Neuronal stem cell (in vitro differentiated cells): ENCODE results near the gene ASCC3.
"Not testable (repeated sequence)": the region's sequence is repeated elsewhere in the genome, so short reads cannot be mapped to it uniquely, and the experiment has no call there.

ENCODE experiments used
- DNase-seq: peaks from one replicate; pipeline ENCODE4 v3.0.0-alpha.2; 2013; ENCODE audit warnings: low spot score
- H2AFZ ChIP-seq: one replicate; pipeline ENCODE4 v1.6.1; 2013; ENCODE audit warnings: mild to moderate bottlenecking, low read length, inconsistent platforms
- H2AK5ac ChIP-seq: 2 replicates; pipeline ENCODE4 v1.6.1; 2013; ENCODE audit warnings: low read depth, mild to moderate bottlenecking, inconsistent platforms, low read length, moderate library complexity, mixed read lengths
- H2BK120ac ChIP-seq: 2 replicates; pipeline ENCODE4 v1.6.1; 2013; ENCODE audit warnings: low read depth, mild to moderate bottlenecking, inconsistent platforms, low read length, moderate library complexity, mixed read lengths
- H2BK12ac ChIP-seq: one replicate; pipeline ENCODE4 v1.6.1; 2013; ENCODE audit warnings: low read length, inconsistent platforms
- H2BK15ac ChIP-seq: 2 replicates; pipeline ENCODE4 v1.6.1; 2013; ENCODE audit warnings: mild to moderate bottlenecking, low read length, inconsistent platforms, mixed read lengths
- H2BK5ac ChIP-seq: one replicate; pipeline ENCODE4 v1.6.1; 2013; ENCODE audit warnings: inconsistent platforms, mild to moderate bottlenecking, low read length, moderate library complexity
- H3K14ac ChIP-seq: one replicate; pipeline ENCODE4 v1.6.1; 2013; ENCODE audit warnings: low read length, inconsistent platforms
- H3K18ac ChIP-seq: 2 replicates; pipeline ENCODE4 v1.6.1; 2013; ENCODE audit warnings: low read length, inconsistent platforms
- H3K23ac ChIP-seq: 2 replicates; pipeline ENCODE4 v1.6.1; 2013; ENCODE audit warnings: low read depth, mild to moderate bottlenecking, mixed read lengths, low read length, inconsistent platforms; ENCODE audit not compliant: poor library complexity
- H3K27ac ChIP-seq: replicated peaks from 3 replicates; pipeline ENCODE4 v1.5.1; 2013; ENCODE audit warnings: low read length, inconsistent platforms
- H3K27me3 ChIP-seq, 3 experiments: 2 replicates each; pipeline ENCODE4 v1.6.1; 2013; ENCODE audit warnings: low read length in 3 of 3, mild to moderate bottlenecking in 2 of 3, inconsistent platforms in 1 of 3, low read depth in 1 of 3, mixed read lengths in 1 of 3, moderate library complexity in 1 of 3; ENCODE audit not compliant: control insufficient read depth in 3 of 3, insufficient read depth in 3 of 3
- H3K36me3 ChIP-seq, 2 donors: replicated peaks in 1 of 2; 2 replicates each; pipeline ENCODE4 v1.6.1; 2013; ENCODE audit warnings: low read length in 2 of 2; ENCODE audit not compliant: control insufficient read depth in 2 of 2, insufficient read depth in 2 of 2
- H3K4ac ChIP-seq: 2 replicates; pipeline ENCODE4 v1.6.1; 2013; ENCODE audit warnings: inconsistent platforms, mild to moderate bottlenecking, low read length, moderate library complexity
- H3K4me1 ChIP-seq, 2 donors: 1 replicate in 1 of 2; 2 replicates in 1 of 2; pipeline ENCODE4 v1.6.1; 2013; ENCODE audit warnings: low read length in 2 of 2, low read depth in 1 of 2; ENCODE audit not compliant: control insufficient read depth in 2 of 2, insufficient read depth in 1 of 2
- H3K4me2 ChIP-seq: one replicate; pipeline ENCODE4 v1.6.1; 2013; ENCODE audit warnings: mild to moderate bottlenecking, low read length, inconsistent platforms; ENCODE audit not compliant: insufficient read depth, poor library complexity, severe bottlenecking
- H3K4me3 ChIP-seq, 2 donors: 2 replicates each; pipeline ENCODE4 v1.5.1; 2013; ENCODE audit warnings: low read length in 2 of 2, mild to moderate bottlenecking in 2 of 2, inconsistent platforms in 1 of 2, moderate library complexity in 1 of 2
- H3K79me1 ChIP-seq: one replicate; pipeline ENCODE4 v1.6.1; 2013; ENCODE audit warnings: low read depth, mild to moderate bottlenecking, inconsistent platforms, low read length, moderate library complexity
- H3K9ac ChIP-seq: one replicate; pipeline ENCODE4 v1.6.1; 2013; ENCODE audit warnings: mild to moderate bottlenecking, low read depth, low read length, inconsistent platforms; ENCODE audit not compliant: poor library complexity
- H3K9me3 ChIP-seq, 2 donors: replicated peaks in 1 of 2; 2 replicates each; pipeline versions ENCODE3 to v1.6.1; 2013; ENCODE audit warnings: low read length in 2 of 2, mild to moderate bottlenecking in 2 of 2, inconsistent platforms in 1 of 2, low read depth in 1 of 2, mixed read lengths in 1 of 2, moderate library complexity in 1 of 2; ENCODE audit not compliant: control insufficient read depth in 2 of 2, insufficient read depth in 1 of 2
- H4K8ac ChIP-seq: one replicate; pipeline ENCODE4 v1.6.1; 2013; ENCODE audit warnings: low read depth, mild to moderate bottlenecking, inconsistent platforms, low read length, moderate library complexity
- H4K91ac ChIP-seq: one replicate; pipeline ENCODE4 v1.6.1; 2013; ENCODE audit warnings: low read length, low read depth, mild to moderate bottlenecking, inconsistent platforms; ENCODE audit not compliant: poor library complexity
- WGBS, 2 donors: extraction: QIAGEN DNeasy Blood & Tissue Kit; methylation state at CpG; one replicate each; pipeline ENCODE4 v1.1.7; 2013; ENCODE audit warnings: missing lambda C conversion rate in 2 of 2, mixed read lengths in 1 of 2; ENCODE audit not compliant: insufficient read length in 2 of 2, insufficient replicate concordance in 1 of 2; ENCODE audit errors: extremely low coverage in 2 of 2; 5-methylcytosine and 5-hydroxymethylcytosine counted together

ASCC3 gene

DNA sequence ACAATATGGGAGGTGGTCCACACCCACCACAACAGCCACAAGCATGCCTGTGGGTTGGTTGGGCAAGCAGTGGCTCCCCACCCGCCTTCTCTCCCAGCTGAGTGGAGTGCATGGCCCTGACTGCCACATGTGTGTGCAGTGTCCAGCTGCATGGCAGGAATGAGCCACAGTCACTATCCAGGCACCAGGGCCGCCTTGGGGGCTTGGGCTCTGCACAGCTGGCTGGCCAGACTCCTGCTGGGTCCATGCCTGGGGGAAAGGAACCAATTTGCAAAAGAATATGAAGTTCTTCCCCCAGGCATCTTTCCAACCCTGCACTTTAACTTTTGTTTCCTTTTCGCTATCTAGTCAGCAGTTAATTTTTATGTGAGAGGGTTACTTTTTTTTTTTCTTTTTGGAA, 11.6 kb upstream of the ASCC3 start:
- Histone ChIP-seq H3K79me1 (no peaks in the 10 kb centered on the region), H2AFZ (no peak overlapping the region), H3K9ac (no peak overlapping the region)

DNA sequence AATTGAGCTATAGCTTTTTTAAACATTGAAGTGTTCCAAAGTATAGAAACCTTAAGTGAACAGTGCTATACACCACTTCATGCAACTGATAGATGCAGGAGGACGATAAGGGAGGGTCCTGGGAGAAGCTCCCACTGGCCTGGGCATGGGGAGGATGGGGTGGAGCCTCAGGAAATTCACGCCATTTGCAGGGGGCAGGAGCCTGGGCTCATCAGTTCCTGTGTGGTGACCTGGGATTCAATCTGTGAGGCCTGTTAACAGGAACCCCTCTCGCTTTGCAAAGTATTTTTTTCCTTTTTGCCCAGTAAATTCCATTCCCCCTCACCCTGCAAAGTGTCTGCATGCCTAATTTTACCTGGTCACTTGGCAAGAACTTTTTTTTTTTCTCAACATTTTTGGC, 11.0 kb upstream of the ASCC3 start:
- H2BK15ac ChIP-seq, result no peak overlapping the region
- no peak overlapping the region for H3K18ac ChIP-seq
- H3K4me2 ChIP-seq, result no peak overlapping the region
- H3K14ac ChIP-seq, result no peak overlapping the region
- H3K9ac ChIP-seq, result no peak overlapping the region
- no CpG with 5 or more reads among the region's 3 CpGs for WGBS, 2 donors
- H2AFZ ChIP-seq, result no peak overlapping the region
- H3K4me1 ChIP-seq, result no peaks in the 10 kb centered on the region
- no peak overlapping the region for H3K27ac ChIP-seq
- no peak overlapping the region for H2BK12ac ChIP-seq
- no peak for DNase-seq
- no peak overlapping the region for H3K4ac ChIP-seq
- no peak overlapping the region for H4K91ac ChIP-seq
- H3K9me3 ChIP-seq, result no peaks in the 10 kb centered on the region
- no peaks in the 10 kb centered on the region for H3K79me1 ChIP-seq
- no peak overlapping the region for H2BK5ac ChIP-seq
- no peak overlapping the region for H2AK5ac ChIP-seq
- no peak overlapping the region for H3K23ac ChIP-seq
- H4K8ac ChIP-seq, result no peak overlapping the region
- H3K4me3 ChIP-seq, result no peak overlapping the region
- H3K36me3 ChIP-seq, result no peaks in the 10 kb centered on the region
- H2BK120ac ChIP-seq, result no peak overlapping the region
- no peaks in the 10 kb centered on the region for H3K27me3 ChIP-seq

More for the DNA sequence above, 11.6 kb upstream of the ASCC3 start:
- no peak overlapping the region for H4K91ac ChIP-seq
- no CpG with 5 or more reads among the region's 3 CpGs for WGBS, 2 donors
- peak overlapping the region; percentile 71 for H3K18ac ChIP-seq
- no peak overlapping the region for H4K8ac ChIP-seq
- H3K23ac ChIP-seq, result no peak overlapping the region
- no peak overlapping the region for H2BK120ac ChIP-seq
- H3K4ac ChIP-seq, result no peak overlapping the region
- no peak overlapping the region for H2BK15ac ChIP-seq
- H2BK12ac ChIP-seq, result peak overlapping the region; percentile 82
- no peak overlapping the region for H2AK5ac ChIP-seq
- H3K4me3 ChIP-seq, result no peak overlapping the region
- no peak overlapping the region for H3K27ac ChIP-seq
- H3K4me1 ChIP-seq, result no peaks in the 10 kb centered on the region
- H3K9me3 ChIP-seq, result peaks cover 0 to 1% of the 10 kb centered on the region in 2 donors
- no peak overlapping the region for H3K4me2 ChIP-seq
- no peak overlapping the region for H2BK5ac ChIP-seq
- no peak for DNase-seq
- peak overlapping the region; percentile 82 for H3K14ac ChIP-seq
- no peaks in the 10 kb centered on the region for H3K27me3 ChIP-seq
- H3K36me3 ChIP-seq, result no peaks in the 10 kb centered on the region

- H2BK5ac ChIP-seq, result no peak overlapping the region
- no peak overlapping the region for H2BK15ac ChIP-seq
- no peaks in the 10 kb centered on the region for H3K9me3 ChIP-seq
- no peak overlapping the region for H2BK120ac ChIP-seq
- H2BK12ac ChIP-seq, result no peak overlapping the region
- no peak overlapping the region for H2AK5ac ChIP-seq
- H3K4me3 ChIP-seq, result no peak overlapping the region
- no peak overlapping the region for H2AFZ ChIP-seq
- H3K4me2 ChIP-seq, result no peak overlapping the region
- H3K18ac ChIP-seq, result no peak overlapping the region
- no peaks in the 10 kb centered on the region for H3K27me3 ChIP-seq
- no peaks in the 10 kb centered on the region for H3K79me1 ChIP-seq
- WGBS, 2 donors, result no CpG with 5 or more reads among the region's 1 CpG
- no peak overlapping the region for H3K14ac ChIP-seq
- H3K36me3 ChIP-seq, result no peaks in the 10 kb centered on the region
- no peaks in the 10 kb centered on the region for H3K4me1 ChIP-seq
- no peak overlapping the region for H4K8ac ChIP-seq
- no peak overlapping the region for H4K91ac ChIP-seq
- DNase-seq, result no peak
- no peak overlapping the region for H3K27ac ChIP-seq
- H3K4ac ChIP-seq, result no peak overlapping the region
- no peak overlapping the region for H3K23ac ChIP-seq
- H3K9ac ChIP-seq, result no peak overlapping the region
These were observed 9.9 kb upstream of the ASCC3 start for GRCh38 chr6:100891079-100891478.

- not testable (repeated sequence) for H2BK15ac ChIP-seq, H3K4me2 ChIP-seq, H2BK12ac ChIP-seq, H2BK120ac ChIP-seq, H4K8ac ChIP-seq, H3K9me3 ChIP-seq, H3K36me3 ChIP-seq, H4K91ac ChIP-seq, H3K14ac ChIP-seq, H3K27ac ChIP-seq, H3K27me3 ChIP-seq, H2BK5ac ChIP-seq, H3K4ac ChIP-seq, H3K4me1 ChIP-seq, DNase-seq, H3K9ac ChIP-seq, H2AK5ac ChIP-seq, H3K4me3 ChIP-seq, H3K23ac ChIP-seq, H3K18ac ChIP-seq, H2AFZ ChIP-seq, H3K79me1 ChIP-seq
- WGBS, 2 donors, result no CpG with 5 or more reads among the region's 1 CpG
These were observed 9.5 kb upstream of the ASCC3 start for GRCh38 chr6:100890646-100891045.
